ENCODE data around the gene P3H2.
"Not testable (repeated sequence)": the region's sequence is repeated elsewhere in the genome, so short reads cannot be mapped to it uniquely, and the experiment has no call there.

P3H2 gene

DNA sequence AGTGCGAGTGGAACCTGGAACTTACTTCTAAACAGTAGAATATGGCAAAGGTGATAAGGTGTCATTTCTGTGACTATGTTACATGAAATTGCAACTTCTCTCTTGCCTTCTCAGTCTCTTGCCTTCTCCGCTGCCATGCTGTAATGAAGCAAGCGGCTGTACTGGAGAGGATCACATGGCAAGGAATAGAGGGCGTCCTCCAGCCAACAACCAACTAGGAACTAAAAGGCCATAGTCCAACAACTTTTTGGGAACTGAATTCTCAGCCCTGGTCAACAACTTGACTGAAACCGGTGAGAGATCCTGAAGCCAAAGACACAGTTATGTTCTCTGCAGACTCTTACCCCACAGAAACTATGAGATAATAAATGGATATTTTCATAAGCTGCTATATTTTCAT lies 143.5 kb downstream of the P3H2 start:
- DNase-seq, result no peak

DNA sequence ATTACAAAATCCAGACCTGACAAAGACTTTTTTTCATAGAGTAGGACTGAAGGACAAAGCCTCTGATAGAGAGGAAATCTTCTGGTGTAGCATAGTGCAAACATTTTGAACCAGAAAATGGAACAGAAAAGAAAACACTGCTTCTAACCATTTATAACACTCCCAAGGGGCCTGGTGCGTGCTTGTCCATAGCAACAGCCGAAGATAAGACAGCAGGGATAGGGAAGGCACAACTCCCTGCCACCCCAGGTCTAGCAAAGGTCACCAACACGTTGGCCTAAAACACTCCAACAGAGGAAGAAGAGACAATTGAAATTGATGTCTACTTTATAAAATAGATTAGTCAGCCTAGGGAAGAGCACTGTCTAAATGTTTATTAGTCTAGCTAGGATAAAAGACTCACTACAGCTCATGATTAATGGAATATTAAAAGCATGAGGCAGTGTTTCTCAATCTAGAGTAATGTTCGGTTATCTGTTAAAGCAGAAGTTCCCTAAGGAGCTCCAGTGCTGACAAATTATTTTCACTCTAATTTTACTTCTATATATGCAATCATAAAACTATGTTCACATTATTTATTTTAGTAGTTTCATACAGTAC lies 145.2 kb downstream of the P3H2 start:
- no peak for DNase-seq

DNA sequence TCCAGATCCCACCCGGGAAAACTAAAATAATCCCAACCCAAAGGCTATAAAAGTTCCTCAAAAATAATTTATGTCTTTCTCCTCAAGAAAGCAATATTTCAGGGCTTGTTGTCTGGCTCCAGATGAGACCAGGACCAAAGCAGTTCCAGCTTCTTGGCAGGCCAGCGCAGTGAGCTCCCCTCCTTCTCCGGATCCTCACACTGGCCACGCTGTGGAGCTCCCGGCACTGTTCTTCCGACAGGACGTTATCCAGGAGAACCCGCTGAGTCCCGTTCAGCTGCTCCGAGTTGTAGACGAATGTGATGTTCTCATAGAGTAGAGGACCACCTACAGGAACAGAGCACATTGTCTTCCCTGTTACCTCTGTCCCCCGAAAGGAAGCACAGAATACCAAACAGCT lies 146.3 kb downstream of the P3H2 start:
- no peak for DNase-seq

DNA sequence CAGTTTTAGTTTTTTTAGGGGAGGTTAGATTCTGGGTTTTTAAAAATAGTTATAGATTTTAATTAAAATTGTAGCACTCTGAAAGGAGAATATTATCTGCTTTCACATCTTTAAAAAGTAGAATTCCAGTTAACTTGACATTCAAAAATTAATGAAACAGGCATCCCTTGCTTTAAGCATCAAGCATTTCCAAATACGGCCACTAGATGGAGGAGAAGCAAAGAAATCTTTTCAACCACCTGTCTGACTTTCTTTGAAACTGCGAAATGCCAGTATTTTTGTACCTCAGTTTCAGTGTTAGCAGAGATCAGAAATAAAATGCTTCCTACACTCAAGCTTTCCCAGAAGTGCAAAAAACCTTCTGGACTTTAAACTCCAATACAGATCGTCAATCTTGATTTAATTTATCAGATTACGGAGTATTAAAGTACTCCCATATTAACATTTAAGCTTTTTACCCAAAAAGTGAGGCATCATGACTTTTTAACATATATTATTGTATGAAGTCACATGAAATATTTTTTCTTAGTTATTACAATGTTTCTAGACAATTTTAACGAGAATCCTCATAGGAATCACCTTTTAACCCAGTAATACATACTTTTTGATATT lies 153.3 kb downstream of the P3H2 start:
- no peak for DNase-seq

- DNase-seq, result no peak
These were observed 153.9 kb downstream of the P3H2 start for GRCh38 chr3:189966843-189967242.

GRCh38 chr3:189964623-189965332 lies 155.9 kb downstream of the P3H2 start:
- DNase-seq, result no peak

DNA sequence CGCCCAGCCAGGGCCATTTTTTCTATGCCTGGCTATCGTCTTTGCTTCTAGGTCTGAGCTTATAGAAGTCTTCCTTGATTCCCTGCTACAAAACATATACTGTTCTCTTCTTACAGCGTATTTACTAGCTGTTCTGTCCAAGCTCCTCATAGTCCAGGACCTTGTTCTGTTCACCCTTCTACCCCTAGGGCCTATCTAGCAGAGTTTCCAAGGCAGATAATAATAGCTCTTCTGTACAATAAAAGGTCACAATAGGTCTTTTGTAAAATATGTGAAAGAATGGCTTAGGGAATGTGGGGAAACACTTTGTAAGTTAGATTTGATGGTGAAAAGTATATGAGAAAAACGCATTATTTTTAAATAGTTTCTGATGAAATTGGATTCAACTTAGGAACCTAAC lies 158.2 kb downstream of the P3H2 start:
- no peak for DNase-seq

- peak; percentile 72 for DNase-seq
These were observed 159.1 kb downstream of the P3H2 start for GRCh38 chr3:189961522-189962161.

- DNase-seq, result not testable (repeated sequence)
These were observed 159.6 kb downstream of the P3H2 start for GRCh38 chr3:189961086-189961485.

- DNase-seq, result no peak
These were observed 165.7 kb downstream of the P3H2 start for GRCh38 chr3:189954733-189955665.

DNA sequence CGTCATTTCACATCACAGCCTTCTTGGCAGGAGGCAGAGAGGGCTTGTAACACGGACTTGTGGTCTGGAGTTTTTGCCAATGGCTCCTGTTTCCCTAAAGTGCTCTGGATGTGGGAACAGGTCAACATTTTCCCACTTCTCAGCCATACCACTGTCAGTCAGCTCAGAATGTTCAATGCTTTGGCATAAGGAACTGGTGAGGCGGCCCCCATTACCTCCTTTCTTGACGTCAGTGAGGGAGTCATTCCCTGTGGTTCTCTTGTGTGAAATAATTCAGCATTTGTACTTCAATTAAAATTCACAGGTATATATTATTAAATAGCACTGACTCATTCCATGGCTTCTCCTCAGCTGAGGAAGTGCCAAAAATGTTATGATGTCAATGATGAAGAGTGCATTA lies 167.1 kb downstream of the P3H2 start:
- DNase-seq, result no peak

GRCh38 chr3:189952272-189952671 lies 168.4 kb downstream of the P3H2 start:
- no peak for DNase-seq

DNA sequence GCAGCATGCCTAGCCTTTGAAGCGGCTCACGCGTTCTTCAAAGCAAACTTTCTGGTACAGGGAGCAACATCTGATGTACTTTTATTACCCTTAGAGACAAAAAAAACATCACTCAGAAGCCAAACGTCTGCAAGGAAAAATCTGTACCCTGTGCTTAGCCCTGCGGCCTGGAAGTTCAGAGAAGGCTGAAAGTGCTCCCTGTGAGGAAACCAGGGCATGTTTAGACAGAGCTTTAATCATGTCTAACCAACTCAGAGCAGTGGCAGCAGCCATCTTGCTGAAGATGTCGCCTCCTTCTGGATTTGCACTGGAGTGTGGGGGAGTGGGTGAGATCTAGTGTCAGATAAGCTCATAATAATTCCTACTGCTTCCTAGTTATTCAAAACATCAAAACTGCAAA lies 170.4 kb downstream of the P3H2 start:
- DNase-seq, result no peak

DNA sequence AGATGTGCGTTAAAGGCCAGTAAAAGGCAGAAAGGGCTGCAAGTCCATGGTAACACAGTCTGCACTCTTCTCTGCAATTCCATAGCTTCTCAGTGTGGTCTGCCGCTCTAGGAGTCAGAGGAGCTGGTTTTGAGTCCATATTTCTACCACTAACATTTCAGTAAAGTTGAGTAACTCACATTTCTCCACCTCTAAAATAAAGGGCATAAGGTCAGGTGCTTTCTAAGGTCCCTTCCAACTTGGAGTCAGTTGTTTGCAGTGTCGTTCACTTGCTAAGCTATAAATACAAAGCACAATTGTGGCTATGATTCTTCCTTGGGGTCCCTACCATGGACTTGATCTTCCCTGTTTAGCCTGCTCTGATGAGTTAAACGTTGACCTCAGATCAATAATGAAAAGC lies 171.1 kb downstream of the P3H2 start:
- DNase-seq, result no peak

- DNase-seq, result no peak
These were observed 172.0 kb downstream of the P3H2 start for GRCh38 chr3:189948724-189949045.

- DNase-seq, result no peak
These were observed 172.6 kb downstream of the P3H2 start for GRCh38 chr3:189947948-189948723.

- no peak for DNase-seq
These were observed 173.6 kb downstream of the P3H2 start for GRCh38 chr3:189947068-189947467.

DNA sequence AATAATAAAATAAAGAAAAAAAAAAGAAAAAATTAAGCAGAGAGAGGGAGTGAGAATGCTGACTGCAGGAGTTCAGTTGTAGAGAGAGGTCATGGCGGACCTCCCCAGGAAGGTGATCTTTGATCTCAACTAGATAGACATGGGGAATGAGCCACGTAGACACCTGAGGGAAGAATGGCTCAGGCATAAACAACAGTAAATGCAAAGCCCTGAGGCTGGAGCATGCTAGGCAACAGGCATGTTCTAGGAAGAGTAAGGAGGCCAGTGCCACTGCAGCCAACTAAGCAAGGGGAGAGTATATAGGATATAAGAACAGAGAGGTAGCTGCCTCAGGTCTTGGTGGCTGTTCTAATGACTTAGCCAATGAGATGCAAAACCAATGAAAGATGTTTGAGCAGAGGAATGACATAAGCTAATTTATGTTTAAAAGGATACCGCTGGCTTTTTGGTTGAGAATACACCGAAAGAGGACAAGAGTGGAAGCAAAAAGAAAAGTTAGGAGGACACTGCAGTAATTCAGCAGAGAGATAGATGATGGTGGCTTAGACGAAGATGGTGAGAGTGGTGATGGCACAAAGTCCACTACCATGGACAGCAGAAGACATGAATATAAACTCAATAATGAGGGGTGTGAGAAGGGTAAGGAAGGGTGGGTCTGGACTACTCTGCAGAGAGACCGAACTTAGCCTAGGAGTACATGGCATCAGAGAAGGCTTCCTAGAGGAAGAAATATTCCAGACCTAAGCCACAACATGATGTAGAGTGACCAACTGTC lies 174.6 kb downstream of the P3H2 start:
- no peak for DNase-seq

- DNase-seq, result no peak
These were observed 176.2 kb downstream of the P3H2 start for GRCh38 chr3:189944285-189945145.

DNA sequence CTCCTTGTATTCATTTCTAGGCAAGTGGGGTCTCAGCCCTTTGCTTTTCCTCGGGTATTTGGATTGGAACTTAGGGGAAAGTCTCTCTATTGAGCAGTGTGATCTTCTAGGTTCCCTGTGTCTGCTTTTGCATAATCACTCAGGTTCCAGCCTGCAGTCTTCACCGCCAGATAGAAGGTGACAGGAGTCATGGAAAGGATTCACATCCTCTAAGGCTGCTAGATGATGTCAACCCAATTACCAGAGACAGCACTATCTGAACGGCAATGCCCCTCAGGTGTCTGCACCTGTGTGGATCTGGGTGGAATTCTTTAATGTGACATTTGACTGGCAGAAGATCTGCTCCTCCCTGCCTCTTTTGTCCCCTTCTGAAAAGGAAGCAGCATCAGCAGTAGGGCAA lies 177.7 kb downstream of the P3H2 start:
- no peak for DNase-seq
